Stimulated activated naive CD4-positive, alpha-beta T cell treated with Interleukin-2 at 50 U/mL for 16 hours (primary cell): Measurements from ENCODE around the gene MUL1.

Experiments used
- DNase-seq: peaks from one replicate; lab custom pipeline; 2025; lab: John Stamatoyannopoulos, UW

Gene MUL1

DNA sequence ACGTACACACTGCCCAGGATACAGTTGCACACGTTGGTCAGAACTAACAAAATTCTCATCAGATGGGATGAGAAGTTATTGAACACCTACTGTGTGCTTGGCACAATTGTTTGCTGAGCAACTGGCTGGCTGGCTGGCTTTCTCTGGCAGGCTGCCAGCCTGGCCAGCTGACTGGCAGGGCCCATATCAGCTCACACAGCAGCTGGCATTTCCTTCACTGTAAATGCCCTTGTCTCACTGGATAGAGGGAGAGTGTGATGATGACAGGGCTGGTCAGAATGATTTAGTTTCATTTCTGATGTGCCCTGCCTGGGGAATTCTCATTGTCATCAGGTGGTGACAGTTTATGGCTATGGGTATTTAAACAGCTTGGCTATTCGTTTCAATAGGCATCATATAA is 37.8 kb downstream of the MUL1 start:
- DNase-seq: no peak

- no peak for DNase-seq
Measured at GRCh38 chr1:20469406-20470076, 38.4 kb downstream of the MUL1 start.

DNA sequence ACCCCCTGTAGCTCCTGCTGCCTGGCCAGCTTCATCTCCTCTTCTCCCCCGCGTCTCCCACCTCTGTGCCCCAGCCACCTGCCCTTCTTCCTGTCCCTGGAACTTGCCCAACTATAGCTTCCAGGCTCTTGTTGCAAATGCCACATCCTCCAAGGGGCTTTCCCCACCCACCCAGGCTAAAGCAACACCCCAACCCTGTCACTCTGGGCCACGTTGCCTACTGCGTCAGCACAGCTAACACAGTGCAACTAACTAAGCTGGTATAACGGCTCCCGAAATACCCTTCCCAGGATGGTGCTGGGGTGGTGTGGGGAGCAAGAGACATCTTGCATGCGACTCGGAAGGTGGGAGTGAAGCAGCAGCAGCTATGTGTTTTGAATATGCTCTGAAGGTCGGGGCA is 41.7 kb downstream of the MUL1 start:
- no peak for DNase-seq

DNA sequence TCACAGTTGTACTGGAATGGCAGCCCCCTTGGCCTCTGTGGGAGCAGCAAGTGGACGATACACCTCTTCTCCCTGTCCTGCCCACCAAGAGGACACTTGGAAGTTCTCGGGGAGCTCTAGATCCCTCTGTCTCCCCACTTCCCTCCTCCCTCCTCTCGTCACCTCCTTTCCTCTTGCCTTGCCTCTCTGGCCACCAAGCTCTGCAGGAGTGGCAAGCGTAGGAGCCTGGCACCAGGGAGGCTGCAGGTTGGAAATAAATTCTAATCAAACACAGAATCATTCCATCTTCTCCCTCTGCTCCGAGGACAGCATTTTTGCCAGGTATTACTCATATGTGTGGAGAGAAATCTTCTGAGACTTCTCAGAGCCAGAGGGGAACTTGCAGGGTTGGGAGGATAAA is 42.8 kb downstream of the MUL1 start:
- no peak for DNase-seq

GRCh38 chr1:20463502-20463901 is 44.4 kb downstream of the MUL1 start:
- no peak for DNase-seq

DNA sequence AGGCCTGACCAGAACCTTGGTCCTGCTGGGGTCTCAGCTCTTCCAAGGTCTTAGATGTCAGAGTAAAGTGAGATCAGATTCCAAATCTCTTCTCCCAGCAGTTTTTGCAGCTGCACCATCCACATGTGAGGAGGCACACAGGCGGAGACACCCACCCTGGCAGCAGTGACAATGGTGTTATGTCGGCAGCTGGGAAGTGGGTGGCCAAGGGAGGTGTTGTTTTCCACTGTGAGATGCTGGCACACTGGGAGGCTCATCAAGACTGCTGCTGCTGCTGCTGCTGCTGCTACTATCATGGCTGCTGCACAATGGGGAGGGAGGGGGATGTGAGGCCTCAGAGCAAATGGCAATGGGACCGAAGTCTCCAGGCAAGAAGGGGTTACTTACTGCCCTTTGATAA is 45.6 kb downstream of the MUL1 start:
- DNase-seq: no peak

DNA sequence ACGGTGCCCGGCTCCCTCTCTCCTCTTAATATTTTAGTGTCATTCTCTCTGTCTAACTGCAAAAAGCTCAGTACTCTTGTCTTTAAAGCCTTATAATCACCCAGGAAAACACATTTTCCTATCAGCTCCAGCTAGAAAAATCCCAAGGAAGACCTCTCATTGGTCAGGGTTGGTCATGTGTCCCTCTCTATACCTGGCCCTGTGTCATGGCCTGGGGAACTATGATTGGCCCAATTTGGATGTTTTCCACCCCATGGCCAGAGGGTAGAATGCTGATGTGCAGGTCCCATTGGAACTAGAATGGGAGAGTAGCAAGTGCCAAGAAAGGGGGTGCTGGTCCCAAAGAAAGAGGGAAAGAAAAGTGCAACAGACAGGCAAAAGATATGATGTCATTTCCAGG is 49.2 kb downstream of the MUL1 start:
- no peak for DNase-seq

- DNase-seq: no peak
Measured at GRCh38 chr1:20454004-20454403, 53.9 kb downstream of the MUL1 start.

DNA sequence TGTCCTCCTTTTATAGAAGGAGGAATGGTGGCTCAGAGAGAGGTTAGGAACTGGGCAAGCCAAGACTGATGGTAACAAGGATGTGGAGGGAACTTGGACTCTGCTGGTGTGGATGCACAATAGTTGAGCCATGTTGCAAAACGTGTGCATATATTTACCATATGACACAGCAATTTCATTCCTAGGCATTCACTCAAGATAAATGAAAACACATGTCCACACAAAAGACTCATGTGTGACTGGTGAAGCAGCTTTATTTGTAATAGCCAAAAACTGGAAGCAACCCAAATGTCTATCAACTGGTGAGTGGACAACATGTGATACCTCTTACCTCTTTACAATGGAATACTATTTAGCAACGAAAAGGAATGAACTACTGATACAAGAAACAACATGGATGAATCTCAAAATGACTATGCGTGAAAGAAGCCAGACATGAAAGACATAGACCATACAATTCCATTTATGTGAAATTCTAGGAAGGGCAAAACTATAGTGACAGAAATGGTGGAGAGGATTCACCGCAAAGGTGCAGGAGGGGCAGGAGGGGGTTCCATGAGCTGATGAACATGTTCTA is 58.1 kb downstream of the MUL1 start:
- DNase-seq: no peak
